Measurements from ENCODE around the gene C1orf50.

DNA sequence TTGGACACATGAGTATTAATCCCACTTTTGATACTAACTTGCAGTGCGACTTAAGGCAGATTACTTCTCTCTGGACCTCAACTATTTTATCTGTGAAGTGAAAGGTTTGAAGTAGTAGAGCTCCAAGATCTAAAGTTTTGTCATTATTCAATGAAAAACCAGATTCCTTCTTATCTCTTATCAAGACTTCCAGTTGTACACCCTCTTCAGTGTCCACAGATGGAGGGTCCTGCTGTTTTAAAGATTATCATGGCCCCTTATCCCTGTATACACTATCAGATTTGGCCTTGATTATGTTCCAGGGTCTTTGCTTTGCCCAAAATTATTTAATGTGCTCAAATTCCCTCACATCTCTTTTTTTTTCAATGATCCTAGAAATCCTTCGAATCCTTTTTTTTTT is 1.1 kb downstream of the C1orf50 start:
- TF ChIP-seq CTCF (conservative IDR thresholded peaks at IDR 0.05; ENCODE audit: low read depth, low read length) (no peak), CHD1 (IDR thresholded peaks at IDR 0.05; ENCODE audit: low read depth, low read length) (no peak), POLR2A (IDR thresholded peaks at IDR 0.05; ENCODE audit: low read depth, low read length) (no peak), CEBPB (IDR thresholded peaks at IDR 0.05; ENCODE audit: low read depth, low read length) (no peak), RFX5 (IDR thresholded peaks at IDR 0.05; ENCODE audit: low read depth, low read length) (no peak), RAD21 (IDR thresholded peaks at IDR 0.05; ENCODE audit: low read length) (no peak), FOS (IDR thresholded peaks at IDR 0.05; ENCODE audit: low read depth, low read length) (no peak)
- TF ChIP-seq, protein P1, sequence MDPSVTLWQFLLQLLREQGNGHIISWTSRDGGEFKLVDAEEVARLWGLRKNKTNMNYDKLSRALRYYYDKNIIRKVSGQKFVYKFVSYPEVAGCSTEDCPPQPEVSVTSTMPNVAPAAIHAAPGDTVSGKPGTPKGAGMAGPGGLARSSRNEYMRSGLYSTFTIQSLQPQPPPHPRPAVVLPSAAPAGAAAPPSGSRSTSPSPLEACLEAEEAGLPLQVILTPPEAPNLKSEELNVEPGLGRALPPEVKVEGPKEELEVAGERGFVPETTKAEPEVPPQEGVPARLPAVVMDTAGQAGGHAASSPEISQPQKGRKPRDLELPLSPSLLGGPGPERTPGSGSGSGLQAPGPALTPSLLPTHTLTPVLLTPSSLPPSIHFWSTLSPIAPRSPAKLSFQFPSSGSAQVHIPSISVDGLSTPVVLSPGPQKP (IDR thresholded peaks at IDR 0.05; ENCODE audit: borderline replicate concordance, low read depth, low read length) = no peak
